Femur (tissue), 1 donor: Measurements from ENCODE around the gene CRIP1.
A peak's percentile ranks its signal among the peaks of the same experiment; 100 is the strongest.

Experiments used
- DNase-seq: peaks from one replicate; pipeline ENCODE4 v3.0.0-alpha.2; 2017

Gene CRIP1

GRCh38 chr14:105471297-105471821 lies 15.3 kb upstream of the CRIP1 start:
- no peak for DNase-seq

DNA sequence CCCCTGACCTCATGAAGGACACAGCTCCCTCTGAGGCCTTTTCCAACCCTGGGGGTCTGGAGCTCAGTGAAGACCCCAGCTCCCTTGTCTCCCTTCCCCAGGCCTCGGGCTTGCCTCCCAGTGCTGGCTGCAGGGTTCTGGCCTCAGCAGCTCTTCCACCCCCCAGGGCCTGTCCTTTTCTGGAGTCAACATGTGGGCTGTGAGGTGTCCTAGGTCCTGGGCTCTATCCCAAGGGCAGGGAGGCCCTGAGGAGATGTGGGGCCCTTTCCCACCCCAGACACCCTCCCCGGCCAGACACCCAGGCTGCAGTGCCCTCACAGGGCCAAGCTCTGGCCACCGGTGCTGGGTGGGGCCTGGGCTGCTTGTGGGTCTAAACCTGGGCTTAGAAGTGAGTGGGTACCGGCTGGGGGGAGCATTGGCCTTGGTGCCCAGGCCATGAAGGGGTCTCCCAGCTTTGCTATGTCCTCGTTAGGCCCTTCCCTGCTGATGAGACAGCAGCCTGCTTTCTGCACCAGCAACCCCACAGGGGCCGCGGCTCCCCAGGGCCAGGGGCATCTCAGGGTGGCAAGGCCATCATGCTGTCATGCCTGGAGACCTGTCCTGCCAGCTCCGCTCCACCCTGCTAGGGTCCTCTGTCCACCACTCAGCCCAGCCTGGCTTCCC lies 14.7 kb upstream of the CRIP1 start:
- no peak for DNase-seq

- DNase-seq: peak; percentile 76
These were observed 14.1 kb upstream of the CRIP1 start for GRCh38 chr14:105472486-105472991.

- peak; percentile 74 for DNase-seq
These were observed 13.5 kb upstream of the CRIP1 start for GRCh38 chr14:105473033-105473676.

DNA sequence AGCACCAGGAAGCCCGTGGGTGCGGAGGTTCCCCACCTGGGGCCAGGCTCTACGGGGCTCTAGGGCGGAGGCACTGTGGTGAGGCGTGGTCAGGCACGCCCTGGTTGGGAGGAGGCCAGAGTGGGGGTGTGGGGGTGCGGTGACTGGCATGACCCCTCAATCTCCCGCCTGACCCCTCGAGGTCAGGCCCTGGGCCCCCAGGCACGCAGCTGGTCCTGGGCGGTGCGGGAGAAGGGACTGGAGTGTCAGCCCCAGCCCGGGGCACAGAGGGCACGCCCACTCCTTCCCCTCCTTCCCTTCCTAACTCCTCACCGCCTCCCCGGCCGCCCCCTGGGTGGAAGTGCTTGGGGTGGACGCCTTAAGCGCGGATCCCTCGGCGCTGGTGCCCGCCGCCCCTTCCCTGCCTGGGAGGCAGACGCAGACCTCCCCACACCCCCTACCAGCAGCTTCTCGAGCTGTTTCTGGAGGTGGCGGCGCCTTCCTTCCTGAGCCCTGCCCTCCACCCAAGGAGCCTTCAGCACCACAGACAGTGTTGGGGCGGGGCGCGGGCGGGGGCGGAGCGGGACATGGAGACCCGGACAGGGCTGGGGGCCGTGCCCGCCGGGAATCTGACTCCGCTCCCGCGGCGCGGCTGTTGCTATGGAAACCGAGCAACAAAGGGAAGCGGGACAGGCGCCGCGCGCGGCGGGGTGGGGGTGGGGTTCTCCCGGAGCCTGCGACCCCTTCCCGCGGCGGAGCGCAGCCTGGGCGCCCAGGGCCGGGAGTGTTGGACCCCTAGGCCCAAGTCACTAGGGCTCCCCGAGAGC lies 12.8 kb upstream of the CRIP1 start:
- DNase-seq: peak; percentile 95

DNA sequence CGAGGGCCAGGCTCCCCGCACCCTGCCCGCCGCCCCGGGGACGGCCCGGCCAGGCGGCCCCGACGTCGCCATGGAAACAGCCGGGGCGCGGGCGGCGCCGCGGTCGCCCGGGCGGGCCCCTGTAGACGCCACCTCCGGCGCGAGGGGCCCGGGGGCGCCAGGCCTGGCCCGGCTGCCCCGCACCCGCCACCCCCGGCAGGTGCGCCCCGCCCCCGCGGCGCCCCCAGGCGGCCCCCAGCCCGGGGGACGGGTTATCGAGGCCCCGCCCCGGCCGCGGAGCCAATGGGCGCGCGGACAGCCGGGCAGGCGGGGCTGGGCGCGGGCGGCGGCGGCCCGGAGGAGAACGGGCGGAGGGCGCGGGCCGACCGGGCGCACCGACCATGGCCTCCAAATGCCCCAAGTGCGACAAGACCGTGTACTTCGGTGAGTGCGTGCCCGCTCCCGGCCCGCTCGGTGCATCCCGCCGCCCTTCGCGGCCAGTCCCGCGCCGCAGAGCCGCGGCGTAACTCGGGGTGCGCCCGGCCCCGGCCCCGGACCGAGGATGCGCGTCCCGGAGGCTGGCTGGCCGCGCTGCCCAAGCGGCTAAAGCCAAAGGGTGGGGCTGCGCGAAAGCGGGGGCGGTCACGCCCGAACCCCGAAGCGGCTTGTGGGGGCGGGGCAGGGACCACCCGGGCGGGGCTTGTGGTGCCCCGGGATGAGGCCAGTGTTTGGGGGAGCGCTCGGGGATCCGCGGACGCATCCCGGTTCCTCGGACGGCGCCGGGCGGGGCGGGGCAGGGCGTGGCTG lies 12.0 kb upstream of the CRIP1 start, which contains the start of gene CRIP2:
Gene CRIP2, plus strand, starts transcription at position 339 of the 786 bp plus-strand sequence. Its CDS starts 42 bp downstream, at position 381.
- DNase-seq: peak; percentile 70

DNA sequence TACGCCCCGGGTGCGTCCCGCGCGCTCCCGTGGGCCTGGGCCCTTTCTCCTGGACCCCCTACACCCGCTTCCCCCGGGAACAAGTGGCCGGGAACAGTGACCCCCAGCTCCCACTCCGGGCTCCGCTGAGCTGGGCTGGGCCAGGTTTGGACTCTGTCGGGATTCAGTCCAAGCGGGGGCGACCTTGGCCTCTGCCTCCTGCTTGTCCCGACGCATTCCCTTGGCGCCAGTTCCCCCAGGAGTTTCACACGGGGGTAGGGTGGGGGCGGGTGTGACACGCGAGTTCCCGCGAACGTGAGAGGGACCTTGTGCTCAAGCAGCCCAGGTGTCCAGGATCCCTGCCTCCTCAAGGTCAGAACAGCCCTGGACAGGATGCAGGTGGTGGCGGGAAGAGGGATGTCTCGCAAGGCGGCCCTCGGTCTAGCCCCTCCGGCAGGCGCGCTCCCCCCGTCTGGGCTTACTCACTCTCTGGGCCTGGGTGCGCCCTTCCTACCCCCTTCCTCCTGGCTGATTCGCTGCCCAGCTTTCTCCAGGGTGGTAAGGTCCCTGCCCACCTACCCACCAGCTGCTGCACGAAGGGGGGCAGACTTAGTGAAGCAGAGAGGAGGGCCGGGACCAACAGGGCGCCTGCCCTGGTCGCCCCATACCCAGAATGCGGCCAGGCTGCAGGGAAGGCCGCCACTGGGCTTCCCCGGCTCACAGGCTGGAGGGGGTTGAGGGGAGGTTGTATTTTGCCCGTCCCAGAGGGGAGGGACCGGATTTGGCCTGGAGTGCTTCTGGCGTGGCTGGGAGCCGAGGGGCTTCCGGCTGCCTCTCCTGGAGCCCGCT lies 11.2 kb upstream of the CRIP1 start:
- peak; percentile 81 for DNase-seq

DNA sequence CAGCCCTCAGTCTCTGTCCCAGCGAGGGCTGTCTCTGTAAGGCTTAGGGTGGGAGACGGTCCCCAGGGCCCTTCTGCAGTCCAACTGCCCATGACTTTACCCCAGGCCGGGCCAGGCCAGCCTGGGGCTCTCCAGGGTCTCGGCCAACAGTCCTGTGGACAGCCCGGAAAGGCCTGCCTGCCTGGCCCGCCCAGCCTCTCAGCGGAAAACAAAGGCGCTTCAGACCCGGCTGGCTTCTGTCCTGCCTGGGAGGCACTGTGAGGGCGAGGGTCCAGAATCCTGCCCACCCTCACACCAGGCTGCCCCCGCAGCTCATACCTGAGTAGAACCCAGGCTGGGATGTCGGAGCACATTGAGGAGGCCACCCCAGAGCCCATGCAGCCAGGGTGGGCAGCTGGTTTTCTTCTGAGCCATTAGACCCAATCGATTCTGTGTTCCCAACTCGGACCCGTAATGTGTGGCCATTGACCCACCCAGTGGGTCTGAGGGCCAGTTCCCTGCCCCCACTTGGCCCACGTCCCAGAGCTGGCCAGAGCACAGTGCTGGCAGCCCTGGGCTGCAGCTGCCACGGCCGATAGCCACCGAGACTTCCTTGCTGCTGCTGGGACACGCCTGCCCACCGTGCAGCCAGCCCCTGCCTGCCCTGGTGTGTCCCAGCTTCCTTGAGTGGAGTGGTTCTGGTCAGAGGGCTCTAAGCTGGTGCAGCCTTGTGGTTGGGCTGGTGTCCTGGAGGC lies 10.4 kb upstream of the CRIP1 start:
- DNase-seq: peak; percentile 82

DNA sequence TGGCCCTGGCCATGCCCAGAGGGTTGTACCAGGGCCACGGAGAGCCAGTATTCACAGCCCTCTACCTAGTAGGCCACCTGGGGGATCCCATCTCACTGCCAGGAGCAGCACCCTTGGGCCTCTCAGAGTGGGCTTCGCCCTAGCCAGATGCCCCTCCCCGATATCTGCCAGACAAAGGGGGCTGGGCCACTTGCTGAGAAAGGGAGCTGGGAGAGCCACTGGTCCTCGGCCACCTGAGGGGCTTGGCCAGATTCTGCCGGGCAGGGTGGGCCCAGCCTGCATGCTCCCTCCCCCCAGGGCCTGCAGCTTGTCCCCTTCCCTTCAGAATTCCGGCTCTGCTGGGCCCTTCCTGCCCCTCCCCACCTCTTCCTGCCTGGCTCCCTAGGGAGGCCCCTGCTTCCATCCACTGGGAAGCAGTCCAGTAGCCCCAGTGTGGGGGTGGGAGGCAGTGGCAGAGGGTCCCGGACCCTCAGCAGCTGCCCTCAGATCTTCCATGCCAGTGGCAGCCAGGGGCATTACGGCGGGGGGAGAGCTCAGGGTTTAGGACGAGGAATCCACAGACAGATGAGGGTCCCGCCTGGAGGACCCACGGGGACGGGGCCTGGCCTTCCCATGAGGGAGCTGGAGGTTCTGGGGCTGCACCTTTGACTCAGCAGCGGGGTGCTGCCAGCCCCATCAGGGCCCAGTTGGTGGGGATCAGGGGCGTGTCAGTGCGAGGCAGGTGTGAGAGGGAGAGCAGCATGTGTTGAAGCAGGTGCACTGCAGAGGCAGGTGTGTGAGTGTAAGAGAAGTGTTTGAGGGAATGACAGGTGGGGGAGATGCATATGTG lies 9.6 kb upstream of the CRIP1 start:
- DNase-seq: no peak

DNA sequence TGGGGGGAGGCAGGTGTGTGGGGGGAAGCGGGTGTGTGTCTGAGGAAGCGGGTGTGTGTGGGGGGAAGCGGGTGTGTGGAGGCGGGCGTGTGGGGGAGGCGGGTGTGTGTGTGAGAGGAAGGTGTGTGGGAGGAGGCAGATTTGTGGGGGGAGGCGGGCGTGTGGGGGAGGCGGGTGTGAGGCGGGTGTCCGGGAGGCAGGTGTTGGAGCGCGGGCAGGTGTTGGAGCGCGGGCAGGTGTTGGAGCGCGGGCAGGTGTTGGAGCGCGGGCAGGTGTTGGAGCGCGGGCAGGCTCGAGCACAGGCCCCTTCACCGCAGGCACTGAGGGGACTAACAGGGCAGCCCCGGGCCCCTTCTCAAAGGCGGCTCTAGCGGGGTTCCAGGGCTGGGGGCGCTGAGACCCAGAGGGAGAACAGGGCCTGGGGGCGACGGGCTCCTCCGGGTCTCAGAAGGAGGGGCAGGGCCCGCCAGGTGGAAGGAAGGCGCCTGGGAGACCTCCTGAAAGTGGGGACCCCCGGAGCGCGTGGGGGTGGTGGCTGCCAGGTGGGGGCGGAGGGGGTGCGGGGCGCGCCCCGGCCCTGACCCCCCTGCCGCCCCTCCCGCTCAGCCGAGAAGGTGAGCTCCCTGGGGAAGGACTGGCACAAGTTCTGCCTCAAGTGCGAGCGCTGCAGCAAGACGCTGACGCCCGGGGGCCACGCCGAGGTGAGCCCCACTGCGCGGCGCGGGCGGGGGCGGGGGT lies 8.9 kb upstream of the CRIP1 start:
- no peak for DNase-seq

DNA sequence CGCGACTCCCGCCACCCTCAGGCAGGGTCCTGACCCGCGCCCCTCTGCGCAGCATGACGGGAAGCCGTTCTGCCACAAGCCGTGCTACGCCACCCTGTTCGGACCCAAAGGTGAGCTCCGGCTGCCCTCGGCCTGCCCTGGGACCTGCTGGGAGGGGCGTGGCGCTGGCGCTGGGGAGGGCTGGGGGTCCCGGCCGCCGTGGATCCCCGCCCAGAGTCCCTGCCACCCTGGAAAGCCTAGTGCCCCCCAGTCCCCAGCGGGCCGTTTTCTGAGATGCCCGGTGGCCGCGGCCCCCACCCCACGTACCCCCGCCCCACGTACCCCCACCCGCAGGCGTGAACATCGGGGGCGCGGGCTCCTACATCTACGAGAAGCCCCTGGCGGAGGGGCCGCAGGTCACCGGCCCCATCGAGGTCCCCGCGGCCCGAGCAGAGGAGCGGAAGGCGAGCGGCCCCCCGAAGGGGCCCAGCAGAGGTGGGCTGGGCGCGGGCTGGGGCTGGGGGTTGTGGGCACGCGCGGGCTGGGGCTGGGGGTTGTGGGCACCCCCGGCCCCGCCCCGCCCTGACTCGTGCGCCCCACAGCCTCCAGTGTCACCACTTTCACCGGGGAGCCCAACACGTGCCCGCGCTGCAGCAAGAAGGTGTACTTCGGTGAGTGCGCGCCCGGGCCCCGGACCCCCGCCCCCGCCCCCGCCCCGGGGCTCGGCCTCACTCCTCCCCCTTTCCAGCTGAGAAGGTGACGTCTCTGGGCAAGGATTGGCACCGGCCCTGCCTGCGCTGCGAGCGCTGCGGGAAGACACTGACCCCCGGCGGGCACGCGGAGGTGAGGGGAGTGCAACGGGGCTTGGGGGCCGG lies 8.1 kb upstream of the CRIP1 start:
- no peak for DNase-seq

- DNase-seq: no peak
These were observed 7.1 kb upstream of the CRIP1 start for GRCh38 chr14:105479431-105480158.

GRCh38 chr14:105480199-105480746 lies 6.4 kb upstream of the CRIP1 start:
- no peak for DNase-seq

GRCh38 chr14:105480807-105481801 lies 5.6 kb upstream of the CRIP1 start:
- DNase-seq: peak; percentile 96

DNA sequence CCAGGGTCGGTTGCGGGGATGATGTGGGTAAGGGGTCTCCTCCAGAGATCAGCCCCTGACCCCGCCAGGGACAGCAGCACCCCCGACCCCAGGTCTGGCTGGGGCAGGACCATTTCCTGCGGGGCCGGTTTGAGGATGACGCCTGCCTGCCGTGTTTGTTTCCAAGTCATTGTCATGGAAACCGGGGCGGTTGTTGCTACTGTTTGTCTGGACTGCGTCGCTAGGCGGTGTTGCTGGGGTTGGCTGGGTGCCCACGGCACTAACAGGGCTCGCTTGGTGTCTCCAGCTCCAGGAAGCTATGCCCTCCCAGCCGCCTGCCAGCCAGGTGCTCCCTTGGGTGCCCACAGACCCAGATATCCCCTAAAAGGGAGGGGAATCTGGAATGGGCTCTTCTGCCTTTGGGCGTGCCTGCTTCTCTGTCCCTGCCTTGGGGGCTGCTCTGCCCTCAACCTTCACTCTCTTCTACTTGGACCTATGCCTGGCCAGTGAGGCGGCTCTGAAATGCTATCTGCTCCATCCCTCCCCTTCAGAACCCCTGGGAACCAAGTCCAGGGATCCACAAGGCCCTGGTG lies 4.7 kb upstream of the CRIP1 start:
- peak; percentile 97 for DNase-seq
